KMS-11 (cell line): Measurements from ENCODE around the gene SPDYE8.
"Not testable (repeated sequence)": the region's sequence is repeated elsewhere in the genome, so short reads cannot be mapped to it uniquely, and the experiment has no call there.

Source experiments
- H2AFZ ChIP-seq: fragments of 200-600 bp; sonication (generic); 2 replicates; pipeline ENCODE4 v1.6.1; 2016; ENCODE audit warnings: antibody characterized with exemption, mixed run types, low read depth
- H3K27ac ChIP-seq: fragments of 200-600 bp; sonication (generic); 2 replicates; pipeline ENCODE4 v1.6.1; 2016; ENCODE audit warnings: mild to moderate bottlenecking, mixed run types
- H3K27me3 ChIP-seq: fragments of 200-600 bp; sonication (generic); 2 replicates; pipeline ENCODE4 v1.6.1; 2017; ENCODE audit warnings: mild to moderate bottlenecking, low read depth, mixed run types, moderate library complexity; ENCODE audit not compliant: insufficient read depth
- H3K36me3 ChIP-seq: fragments of 200-600 bp; sonication (generic); 2 replicates; pipeline ENCODE4 v1.6.1; 2017; ENCODE audit warnings: mild to moderate bottlenecking, mixed run types; ENCODE audit not compliant: insufficient read depth
- H3K4me1 ChIP-seq: fragments of 200-600 bp; sonication (generic); 2 replicates; pipeline ENCODE4 v1.6.1; 2016; ENCODE audit warnings: mild to moderate bottlenecking, low read depth, mixed run types; ENCODE audit not compliant: poor library complexity, severe bottlenecking
- H3K4me2 ChIP-seq: fragments of 200-600 bp; sonication (generic); 2 replicates; pipeline ENCODE4 v1.7.0; 2016; ENCODE audit warnings: mild to moderate bottlenecking, mixed run types
- H3K4me3 ChIP-seq: fragments of 200-600 bp; sonication (generic); IDR thresholded peaks from 2 replicates; pipeline ENCODE4 v1.6.1; 2017; ENCODE audit warnings: low read depth, low read length, mixed read lengths; ENCODE audit not compliant: insufficient read depth
- H3K79me2 ChIP-seq: fragments of 200-600 bp; sonication (generic); 2 replicates; pipeline ENCODE4 v1.6.1; 2016; ENCODE audit warnings: low read depth, mixed run types; ENCODE audit not compliant: insufficient read depth
- H3K9ac ChIP-seq: fragments of 200-600 bp; sonication (generic); 2 replicates; pipeline ENCODE4 v1.6.1; 2016; ENCODE audit warnings: mild to moderate bottlenecking, mixed run types
- H4K20me1 ChIP-seq: fragments of 200-600 bp; sonication (generic); 2 replicates; pipeline ENCODE4 v1.6.1; 2016; ENCODE audit warnings: mild to moderate bottlenecking, mixed run types; ENCODE audit not compliant: insufficient read depth

SPDYE8 gene

DNA sequence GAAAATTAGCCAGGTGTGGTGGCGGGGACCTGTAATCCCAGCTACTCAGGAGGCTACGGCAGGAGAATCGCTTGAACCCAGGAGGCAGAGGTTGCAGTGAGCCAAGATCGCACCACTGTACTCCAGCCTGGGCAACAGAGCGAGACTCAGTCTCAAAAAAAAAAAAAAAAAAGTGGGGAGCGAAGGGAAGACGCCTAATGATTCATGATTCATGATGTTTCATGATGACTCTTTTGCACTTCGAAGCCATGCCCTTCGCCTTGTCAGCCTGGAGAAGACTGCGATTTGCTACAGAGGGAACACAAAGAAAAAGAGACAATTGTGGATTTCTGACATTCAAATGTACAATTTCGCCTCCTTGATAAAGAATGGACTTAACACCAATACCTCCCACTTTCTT is 47.5 kb downstream of the SPDYE8 start:
- H3K79me2 ChIP-seq, H3K4me1 ChIP-seq, H2AFZ ChIP-seq, H3K4me2 ChIP-seq, H3K27ac ChIP-seq, H3K27me3 ChIP-seq, H4K20me1 ChIP-seq, H3K4me3 ChIP-seq, H3K36me3 ChIP-seq, H3K9ac ChIP-seq: not testable (repeated sequence)

DNA sequence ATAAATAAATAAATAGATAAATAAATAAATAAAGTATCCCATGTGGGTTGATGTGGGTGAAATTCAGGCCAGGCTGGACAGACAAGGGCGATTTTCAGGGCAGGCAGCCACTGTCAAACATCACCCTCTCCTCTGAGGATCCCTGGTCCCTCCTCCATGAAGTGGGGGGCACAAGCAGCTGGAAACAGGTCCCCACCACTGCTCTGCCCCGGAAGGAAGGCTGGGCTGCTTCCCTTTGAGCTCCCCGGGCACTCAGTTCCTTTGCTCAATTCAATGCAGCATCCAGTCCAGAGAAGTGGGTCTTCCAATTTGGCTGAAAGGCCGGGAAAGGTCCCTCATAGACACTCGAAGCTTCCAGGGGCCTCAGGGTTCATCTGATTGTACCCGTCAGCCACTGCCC is 49.2 kb downstream of the SPDYE8 start:
- not testable (repeated sequence) for H3K4me1 ChIP-seq, H3K79me2 ChIP-seq, H3K36me3 ChIP-seq, H3K27ac ChIP-seq, H3K27me3 ChIP-seq, H3K9ac ChIP-seq, H3K4me2 ChIP-seq, H4K20me1 ChIP-seq, H2AFZ ChIP-seq, H3K4me3 ChIP-seq

DNA sequence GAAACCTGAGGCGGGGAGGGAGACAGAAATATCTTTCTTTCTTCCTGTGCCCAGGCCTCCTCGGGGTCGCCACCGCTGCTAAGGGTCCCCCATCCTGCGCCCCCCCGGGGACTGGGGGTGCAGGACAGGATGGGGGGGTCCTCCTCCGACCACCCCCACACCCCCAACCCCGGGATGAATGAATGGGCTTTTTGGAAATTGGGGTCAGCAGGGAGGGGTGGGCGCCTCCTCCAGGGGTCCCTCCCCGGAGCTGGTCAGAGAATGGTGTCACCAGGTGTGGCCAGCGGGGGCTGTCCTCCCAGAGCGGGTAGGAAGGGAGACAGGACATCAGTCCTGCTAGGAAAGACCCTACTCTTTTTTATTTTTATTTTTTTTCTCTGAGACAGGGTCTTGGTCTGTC is 53.1 kb downstream of the SPDYE8 start:
- not testable (repeated sequence) for H3K9ac ChIP-seq, H3K4me3 ChIP-seq, H3K27ac ChIP-seq, H4K20me1 ChIP-seq, H3K27me3 ChIP-seq, H2AFZ ChIP-seq, H3K4me1 ChIP-seq, H3K36me3 ChIP-seq, H3K79me2 ChIP-seq, H3K4me2 ChIP-seq

DNA sequence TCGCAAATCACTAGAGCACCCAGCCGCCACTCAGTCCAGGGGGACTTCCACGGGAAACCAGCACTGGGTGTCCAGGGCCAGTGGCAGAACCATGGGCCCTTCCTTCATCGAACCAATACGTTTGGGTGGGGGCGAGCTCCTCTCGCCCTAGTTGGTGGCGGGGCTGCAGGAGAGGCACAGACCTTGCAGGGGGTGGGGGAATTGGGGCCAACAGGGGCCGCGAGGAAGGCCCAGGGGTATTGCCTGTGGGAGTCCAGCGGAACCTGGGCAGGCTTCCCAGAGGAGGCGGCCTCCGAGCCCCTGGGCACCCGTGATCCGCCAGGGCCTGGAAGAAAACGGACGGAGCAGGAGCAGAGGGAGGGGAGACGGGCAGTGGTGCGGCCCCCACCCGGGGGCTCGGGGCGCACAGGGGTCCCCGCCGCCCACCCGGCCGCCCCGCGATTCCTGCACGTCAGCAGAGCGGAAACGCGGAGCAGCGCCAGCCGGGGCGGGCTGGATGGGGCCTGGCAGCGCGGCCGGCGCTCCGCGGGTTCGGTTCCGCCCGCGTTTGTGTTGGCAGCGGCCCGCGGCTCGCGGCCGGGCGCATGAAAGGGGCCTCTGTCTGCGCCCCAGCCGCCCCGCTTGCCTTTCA is 53.8 kb downstream of the SPDYE8 start:
- not testable (repeated sequence) for H3K79me2 ChIP-seq, H4K20me1 ChIP-seq, H3K9ac ChIP-seq, H3K4me2 ChIP-seq, H3K36me3 ChIP-seq, H2AFZ ChIP-seq, H3K27me3 ChIP-seq, H3K4me3 ChIP-seq, H3K4me1 ChIP-seq, H3K27ac ChIP-seq

DNA sequence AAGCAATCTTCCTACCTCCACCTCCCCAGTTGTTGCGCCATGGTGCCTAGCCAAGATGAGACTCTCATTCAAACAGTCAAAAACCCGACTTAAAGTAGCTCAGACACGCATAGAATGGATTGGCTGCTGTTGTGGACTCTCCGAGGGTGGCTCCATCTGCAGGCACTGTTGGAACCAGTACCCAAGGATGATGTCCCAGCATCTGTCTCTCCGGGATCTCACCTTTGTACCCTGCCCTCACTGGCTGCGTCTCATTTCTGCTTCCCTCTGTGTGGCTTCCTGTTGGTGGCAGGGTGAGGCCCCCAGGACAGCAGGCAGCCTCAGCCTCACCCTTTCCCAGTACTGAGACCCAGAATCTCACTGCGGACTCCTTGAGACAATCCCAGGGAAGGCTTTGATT is 54.8 kb downstream of the SPDYE8 start:
- not testable (repeated sequence) for H3K36me3 ChIP-seq, H3K27me3 ChIP-seq, H3K79me2 ChIP-seq, H3K4me2 ChIP-seq, H3K4me3 ChIP-seq, H4K20me1 ChIP-seq, H2AFZ ChIP-seq, H3K9ac ChIP-seq, H3K4me1 ChIP-seq, H3K27ac ChIP-seq

DNA sequence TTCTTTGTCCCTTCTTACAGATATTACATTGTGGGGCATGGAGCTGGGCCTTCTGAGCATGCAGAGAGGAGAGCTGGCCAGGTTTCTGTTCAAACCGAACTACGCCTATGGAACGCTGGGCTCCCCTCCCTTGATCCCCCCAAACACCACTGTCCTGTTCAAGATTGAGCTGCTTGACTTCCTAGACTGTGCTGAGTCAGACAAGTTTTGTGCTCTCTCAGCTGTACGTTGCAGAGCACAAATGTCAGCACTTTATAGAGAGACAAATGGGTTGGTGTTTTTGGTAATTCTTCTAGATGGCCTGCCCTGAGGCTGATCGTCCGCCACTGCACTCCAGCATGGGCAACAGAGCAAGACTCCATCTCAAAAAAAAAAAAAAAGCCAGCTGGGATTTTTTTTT is 58.1 kb downstream of the SPDYE8 start:
- H4K20me1 ChIP-seq, H3K4me2 ChIP-seq, H3K36me3 ChIP-seq, H3K4me1 ChIP-seq, H3K9ac ChIP-seq, H3K4me3 ChIP-seq, H3K79me2 ChIP-seq, H2AFZ ChIP-seq, H3K27me3 ChIP-seq, H3K27ac ChIP-seq: not testable (repeated sequence)
